Muscle layer of duodenum (tissue), 2 donors: ENCODE data around the gene SMOC2.

Source experiments
- H3K27ac ChIP-seq: one replicate; pipeline ENCODE4 v1.7.0; 2013; ENCODE audit warnings: mild to moderate bottlenecking, low read length
- H3K27me3 ChIP-seq: one replicate; pipeline ENCODE4 v1.7.0; 2013; ENCODE audit warnings: low read depth, mild to moderate bottlenecking, control low read depth, low read length
- H3K36me3 ChIP-seq, 2 donors: one replicate each; pipeline ENCODE4 v1.7.0; 2013; ENCODE audit warnings: low read length in 2 of 2, control low read depth in 1 of 2, mild to moderate bottlenecking in 1 of 2; ENCODE audit not compliant: insufficient read depth in 2 of 2, control insufficient read depth in 1 of 2
- H3K4me1 ChIP-seq, 2 donors: one replicate each; pipeline ENCODE4 v1.7.0; 2013; ENCODE audit warnings: low read length in 2 of 2, mild to moderate bottlenecking in 2 of 2, control low read depth in 1 of 2, moderate library complexity in 1 of 2; ENCODE audit not compliant: insufficient read depth in 2 of 2, control insufficient read depth in 1 of 2
- H3K4me3 ChIP-seq, 2 donors: one replicate each; pipeline ENCODE4 v1.7.0; 2013; ENCODE audit warnings: low read length in 2 of 2, low read depth in 1 of 2, mild to moderate bottlenecking in 1 of 2
- H3K9me3 ChIP-seq, 2 donors: one replicate each; pipeline ENCODE4 v1.7.0; 2013; ENCODE audit warnings: low read length in 2 of 2, control low read depth in 1 of 2, mild to moderate bottlenecking in 1 of 2; ENCODE audit not compliant: control insufficient read depth in 1 of 2
- donor health status: healthy.

Gene SMOC2

DNA sequence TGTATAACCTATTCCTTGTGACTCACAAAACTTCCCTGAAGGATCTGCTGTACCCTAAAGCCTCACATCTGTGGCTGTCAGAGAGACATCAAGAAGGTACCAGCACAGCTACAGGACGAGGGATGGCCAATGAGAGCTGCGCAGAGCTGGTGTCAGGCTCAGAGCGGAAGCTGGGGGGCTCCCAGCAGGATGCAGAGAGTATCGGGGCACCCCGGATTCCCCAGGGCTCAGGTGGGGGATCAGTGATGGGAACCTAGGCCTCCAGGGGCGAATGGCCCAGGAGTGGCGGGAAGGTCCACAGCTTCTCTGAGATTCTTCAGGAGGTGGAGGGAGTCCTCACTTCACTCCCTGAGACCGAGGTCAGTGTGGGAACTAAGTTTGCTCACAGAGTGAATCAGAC, 30.9 kb upstream of the SMOC2 start:
- H3K27me3 ChIP-seq = no peaks in the 10 kb centered on the region
- H3K27ac ChIP-seq = no peak overlapping the region
- no peaks in the 10 kb centered on the region for H3K4me1 ChIP-seq
- H3K9me3 ChIP-seq = no peaks in the 10 kb centered on the region
- H3K4me3 ChIP-seq = no peak overlapping the region
- H3K36me3 ChIP-seq = no peaks in the 10 kb centered on the region

DNA sequence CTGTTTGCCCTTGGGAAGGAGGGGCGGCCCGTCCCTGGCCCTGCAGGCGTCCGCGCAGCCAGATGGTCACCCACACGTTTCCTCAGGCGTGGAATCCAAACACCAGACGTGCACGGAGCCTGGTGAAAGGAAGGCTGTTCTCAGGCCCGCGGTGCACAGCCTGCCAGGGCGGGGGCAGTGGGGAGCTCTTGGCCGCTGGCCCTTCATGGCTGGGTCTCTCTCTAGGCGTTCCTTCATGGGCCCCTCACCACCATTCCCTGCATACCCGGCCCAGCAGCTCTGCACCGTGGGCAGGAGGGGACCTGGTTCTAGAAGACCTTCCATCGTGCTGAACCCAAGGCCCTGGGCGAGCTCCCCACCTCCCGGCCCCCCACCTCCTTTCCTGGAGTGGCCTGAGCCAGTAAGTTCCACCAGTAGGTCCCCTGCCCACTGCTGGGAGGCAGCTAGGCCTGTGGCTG, 30.4 kb upstream of the SMOC2 start:
- Histone ChIP-seq H3K4me3 (no peak overlapping the region), H3K9me3 (no peaks in the 10 kb centered on the region), H3K36me3 (no peaks in the 10 kb centered on the region), H3K4me1 (no peaks in the 10 kb centered on the region), H3K27me3 (no peaks in the 10 kb centered on the region), H3K27ac (no peak overlapping the region)

GRCh38 chr6:168411130-168411529, 29.9 kb upstream of the SMOC2 start:
- no peaks in the 10 kb centered on the region for H3K36me3 ChIP-seq
- no peaks in the 10 kb centered on the region for H3K9me3 ChIP-seq
- no peak overlapping the region for H3K4me3 ChIP-seq
- H3K27me3 ChIP-seq = no peaks in the 10 kb centered on the region
- H3K27ac ChIP-seq = no peak overlapping the region
- H3K4me1 ChIP-seq = no peaks in the 10 kb centered on the region

DNA sequence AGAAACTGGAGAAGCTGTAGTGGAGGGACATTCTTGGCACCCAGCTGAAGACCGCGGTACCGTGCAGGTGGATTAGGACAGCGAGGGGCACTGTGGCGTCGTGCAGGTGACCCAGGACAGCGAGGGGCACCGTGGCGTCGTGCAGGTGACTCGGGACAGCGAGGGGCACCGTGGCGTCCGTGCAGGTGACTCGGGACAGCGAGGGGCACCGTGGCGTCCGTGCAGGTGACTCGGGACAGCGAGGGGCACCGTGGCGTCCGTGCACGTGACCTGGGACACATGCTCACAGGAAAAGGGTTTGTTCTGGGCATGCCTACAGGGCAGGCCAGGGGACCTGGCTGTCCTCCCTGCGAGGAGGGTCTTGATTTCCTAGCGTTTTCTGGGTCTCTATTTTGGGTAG, 29.2 kb upstream of the SMOC2 start:
- Histone ChIP-seq H3K4me3 (no peak overlapping the region), H3K27me3 (no peaks in the 10 kb centered on the region), H3K27ac (no peak overlapping the region), H3K4me1 (no peaks in the 10 kb centered on the region), H3K36me3 (no peaks in the 10 kb centered on the region), H3K9me3 (no peaks in the 10 kb centered on the region)

DNA sequence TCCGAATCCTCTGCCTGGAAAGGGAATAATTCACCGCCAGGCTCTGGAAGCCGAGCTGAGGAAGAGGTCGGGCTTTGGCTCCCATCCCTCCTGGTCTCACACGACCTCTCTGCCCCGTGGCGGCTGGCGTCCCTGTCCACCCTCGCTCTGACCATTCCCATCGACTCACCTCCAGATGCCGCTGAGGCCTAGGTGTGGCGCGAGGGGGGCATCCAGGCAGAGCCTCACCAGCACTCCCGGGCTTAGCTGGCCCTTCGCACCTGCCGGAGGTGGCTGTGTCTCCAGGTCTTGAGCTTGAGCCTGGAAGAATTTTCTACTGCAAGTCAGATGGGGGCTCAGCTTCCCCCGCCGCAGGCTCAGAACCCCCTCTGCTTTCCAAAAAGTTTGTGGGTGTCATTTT, 28.5 kb upstream of the SMOC2 start:
- Histone ChIP-seq H3K27me3 (no peaks in the 10 kb centered on the region), H3K4me3 (no peak overlapping the region), H3K27ac (no peak overlapping the region), H3K9me3 (no peaks in the 10 kb centered on the region), H3K36me3 (no peaks in the 10 kb centered on the region), H3K4me1 (no peaks in the 10 kb centered on the region)

GRCh38 chr6:168413018-168413720, 27.8 kb upstream of the SMOC2 start:
- no peaks in the 10 kb centered on the region for H3K27me3 ChIP-seq
- H3K4me1 ChIP-seq = no peaks in the 10 kb centered on the region
- no peak overlapping the region for H3K27ac ChIP-seq
- no peaks in the 10 kb centered on the region for H3K9me3 ChIP-seq
- no peaks in the 10 kb centered on the region for H3K36me3 ChIP-seq
- no peak overlapping the region for H3K4me3 ChIP-seq

- Histone ChIP-seq H3K4me3 (no peak overlapping the region), H3K27ac (no peak overlapping the region), H3K36me3 (no peaks in the 10 kb centered on the region), H3K4me1 (no peaks in the 10 kb centered on the region), H3K27me3 (no peaks in the 10 kb centered on the region), H3K9me3 (no peaks in the 10 kb centered on the region)
These were observed 27.1 kb upstream of the SMOC2 start for GRCh38 chr6:168413856-168414255.

DNA sequence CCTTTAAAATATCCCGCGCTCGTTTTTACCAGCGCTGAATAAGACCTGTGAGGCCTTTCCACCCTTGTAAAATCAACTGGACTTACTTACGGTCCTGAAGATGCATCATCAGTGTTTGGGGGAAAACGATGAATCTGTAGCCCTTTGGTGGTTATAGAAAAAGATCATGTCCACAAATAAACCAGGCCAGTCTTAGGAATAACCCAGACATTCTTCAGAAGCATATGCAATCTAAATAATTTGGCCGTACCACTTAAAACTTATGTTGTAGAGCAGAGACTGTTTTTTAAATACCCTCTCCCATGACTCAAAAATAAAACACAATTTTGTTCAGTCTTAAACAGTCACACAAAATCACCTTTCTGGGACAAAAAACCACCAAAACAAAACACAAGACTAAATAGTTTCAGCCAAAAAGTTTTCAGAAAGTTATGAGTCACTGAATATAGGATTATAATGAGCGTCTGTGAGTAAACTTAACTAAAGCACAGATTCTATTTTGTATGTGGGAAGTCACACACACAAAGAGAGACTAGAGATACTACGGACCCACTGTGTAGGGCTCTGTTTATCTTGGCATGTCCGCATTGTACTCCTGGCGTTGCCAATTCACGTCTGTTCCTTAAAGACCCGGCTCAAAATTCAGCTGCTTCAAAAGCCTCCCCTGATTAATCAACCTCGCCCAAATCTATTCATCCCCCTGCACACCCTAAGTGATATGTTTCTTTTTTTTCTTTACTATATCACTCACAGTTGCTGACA, 26.5 kb upstream of the SMOC2 start:
- no peak overlapping the region for H3K4me3 ChIP-seq
- no peaks in the 10 kb centered on the region for H3K4me1 ChIP-seq
- no peak overlapping the region for H3K27ac ChIP-seq
- H3K9me3 ChIP-seq = no peaks in the 10 kb centered on the region
- H3K36me3 ChIP-seq = no peaks in the 10 kb centered on the region
- H3K27me3 ChIP-seq = no peaks in the 10 kb centered on the region

DNA sequence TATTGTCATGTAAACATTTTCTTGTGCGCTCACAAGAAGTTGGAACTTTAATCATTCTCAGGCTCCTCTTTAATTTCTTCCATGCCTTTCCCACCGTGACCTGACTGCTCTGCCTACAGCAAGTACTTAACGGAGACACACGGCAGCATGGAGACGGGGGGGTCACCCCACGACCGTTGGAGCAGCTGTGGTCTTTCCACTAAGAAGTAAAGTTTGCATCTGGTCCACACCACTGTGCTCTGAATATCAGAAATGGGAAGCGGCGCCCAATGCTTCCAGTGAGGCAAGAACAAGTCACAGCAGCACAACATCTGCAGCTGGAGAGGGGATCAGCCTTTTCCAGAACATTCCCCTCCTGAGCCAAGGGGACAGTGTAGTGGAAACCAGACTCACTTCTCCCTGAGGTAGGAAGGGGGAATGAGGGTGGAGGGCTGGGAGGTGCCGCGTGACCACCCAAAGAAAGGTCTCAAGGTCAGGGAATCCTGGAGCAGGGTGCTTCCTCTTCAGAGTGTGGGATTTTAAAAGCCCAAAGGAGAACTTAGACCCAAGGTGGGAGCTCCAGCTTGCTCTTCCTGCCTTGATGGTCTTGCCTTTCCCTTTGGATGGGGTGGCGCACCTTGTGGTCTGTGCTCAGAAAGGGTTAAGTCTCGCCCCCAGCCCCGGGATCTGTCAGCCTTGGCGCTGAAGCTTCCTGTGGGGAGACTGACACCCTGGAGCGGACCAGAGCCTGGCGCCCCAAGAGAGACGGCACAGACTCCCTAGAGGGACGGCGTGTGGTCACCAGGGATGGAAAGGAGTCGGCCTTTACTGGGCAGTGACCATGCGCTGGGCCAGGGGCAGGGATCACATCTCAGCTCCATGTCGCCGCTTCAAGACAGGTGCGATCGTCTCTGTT, 25.6 kb upstream of the SMOC2 start:
- no peak overlapping the region for H3K27ac ChIP-seq
- H3K9me3 ChIP-seq = no peaks in the 10 kb centered on the region
- H3K27me3 ChIP-seq = no peaks in the 10 kb centered on the region
- H3K4me3 ChIP-seq = no peak overlapping the region
- no peaks in the 10 kb centered on the region for H3K36me3 ChIP-seq
- no peaks in the 10 kb centered on the region for H3K4me1 ChIP-seq

DNA sequence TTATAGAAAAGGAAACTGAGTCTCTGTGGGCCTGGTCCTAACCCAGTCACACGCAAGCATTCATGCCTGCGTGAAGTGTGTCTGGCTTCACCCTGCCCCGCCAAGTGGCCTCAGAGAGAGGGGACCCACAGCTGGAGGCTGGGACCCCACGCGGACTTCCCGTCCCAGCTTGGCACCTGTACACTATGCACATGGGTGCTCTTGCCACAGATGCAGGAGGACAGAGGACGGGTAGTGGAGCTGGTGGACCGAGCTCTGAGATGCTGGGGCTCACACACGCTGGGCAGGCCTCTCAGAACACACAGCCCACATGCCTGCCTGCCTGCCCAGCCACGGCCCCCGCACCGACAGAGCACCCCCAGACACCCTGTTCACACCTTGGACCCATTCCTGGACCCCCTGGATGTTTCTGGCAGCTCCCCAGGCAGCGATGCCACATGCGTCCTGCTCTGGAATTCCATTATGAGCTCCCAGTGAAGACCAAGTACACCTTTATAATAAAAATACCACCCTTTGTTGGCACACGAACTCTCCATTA, 24.9 kb upstream of the SMOC2 start:
- H3K27ac ChIP-seq = no peak overlapping the region
- H3K4me1 ChIP-seq = no peaks in the 10 kb centered on the region
- no peaks in the 10 kb centered on the region for H3K36me3 ChIP-seq
- H3K4me3 ChIP-seq = no peak overlapping the region
- no peaks in the 10 kb centered on the region for H3K27me3 ChIP-seq
- no peaks in the 10 kb centered on the region for H3K9me3 ChIP-seq

- H3K4me3 ChIP-seq = no peak overlapping the region
- H3K27me3 ChIP-seq = no peaks in the 10 kb centered on the region
- no peaks in the 10 kb centered on the region for H3K4me1 ChIP-seq
- no peaks in the 10 kb centered on the region for H3K36me3 ChIP-seq
- H3K9me3 ChIP-seq = no peaks in the 10 kb centered on the region
- H3K27ac ChIP-seq = no peak overlapping the region
These were observed 24.5 kb upstream of the SMOC2 start for GRCh38 chr6:168416531-168416930.
